ENCODE measurements around the gene SIRT3. TPM values are rescaled to one million over a fixed set of nuclear protein-coding genes. Genes with fewer than 3 reads are reported as not detected.

SIRT3 gene
- polyA plus RNA-seq = 10 to 100 TPM in 1 of 3 donors, 1 to 10 TPM in 2; 6.7 to 11.1 (median 7.4) TPM

GRCh38 chr11:235997-236773 is at the start of gene SIRT3:
SIRT3 (minus strand) TSS chr11:236342; CDS start chr11:236328, 14 bp downstream.
- peaks cover 15 to 20% (median 15%) of the 10 kb centered on the region in 3 donors for H3K27me3 Mint-ChIP-seq (ENCODE audit: low read depth in 3 of 3)
- H3K36me3 Mint-ChIP-seq = peaks cover 0 to 5% (median 3%) of the 10 kb centered on the region in 3 donors
- DNase-seq = peak; percentile 87 to 91 (median 90)
- peak within 1 kb of the TSS; percentile 97 to 100 (median 100) for H3K27ac Mint-ChIP-seq
- H3K4me3 Mint-ChIP-seq = peak within 1 kb of the TSS; percentile 91 to 99 (median 99)
- peaks cover 33 to 44% of the 10 kb centered on the region in 2 donors for H3K4me1 Mint-ChIP-seq
- H3K9me3 Mint-ChIP-seq = no peaks in the 10 kb centered on the region

DNA sequence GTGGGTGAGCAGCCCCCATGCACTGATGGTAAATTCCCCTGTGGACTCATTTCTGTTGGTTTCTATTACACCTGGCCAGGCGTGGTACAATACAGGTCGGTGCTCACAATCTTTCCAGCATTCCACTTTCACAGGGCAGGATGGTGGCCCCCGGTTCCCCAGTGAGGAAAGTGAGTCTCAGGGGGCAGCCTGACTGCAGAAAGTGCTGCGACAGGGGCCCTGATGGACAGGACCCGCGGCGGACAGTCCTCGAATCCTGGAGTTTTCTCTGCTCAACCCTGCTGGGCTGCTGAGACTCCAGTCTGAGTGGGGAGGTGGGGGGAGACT is 49.7 kb upstream of the SIRT3 start:
- Mint-ChIP-seq H3K36me3 (peaks cover 4 to 5% (median 4%) of the 10 kb centered on the region in 3 donors), H3K4me1 (peaks cover 51 to 56% of the 10 kb centered on the region in 2 donors), H3K4me3 (peak overlapping the region in 1 of 5 donors; percentile 38), H3K9me3 (no peaks in the 10 kb centered on the region), H3K27me3 (ENCODE audit: low read depth in 3 of 3) (peaks cover 10 to 21% (median 16%) of the 10 kb centered on the region in 3 donors), H3K27ac (peak overlapping the region in 1 of 6 donors; percentile 72)
- DNase-seq = no peak

DNA sequence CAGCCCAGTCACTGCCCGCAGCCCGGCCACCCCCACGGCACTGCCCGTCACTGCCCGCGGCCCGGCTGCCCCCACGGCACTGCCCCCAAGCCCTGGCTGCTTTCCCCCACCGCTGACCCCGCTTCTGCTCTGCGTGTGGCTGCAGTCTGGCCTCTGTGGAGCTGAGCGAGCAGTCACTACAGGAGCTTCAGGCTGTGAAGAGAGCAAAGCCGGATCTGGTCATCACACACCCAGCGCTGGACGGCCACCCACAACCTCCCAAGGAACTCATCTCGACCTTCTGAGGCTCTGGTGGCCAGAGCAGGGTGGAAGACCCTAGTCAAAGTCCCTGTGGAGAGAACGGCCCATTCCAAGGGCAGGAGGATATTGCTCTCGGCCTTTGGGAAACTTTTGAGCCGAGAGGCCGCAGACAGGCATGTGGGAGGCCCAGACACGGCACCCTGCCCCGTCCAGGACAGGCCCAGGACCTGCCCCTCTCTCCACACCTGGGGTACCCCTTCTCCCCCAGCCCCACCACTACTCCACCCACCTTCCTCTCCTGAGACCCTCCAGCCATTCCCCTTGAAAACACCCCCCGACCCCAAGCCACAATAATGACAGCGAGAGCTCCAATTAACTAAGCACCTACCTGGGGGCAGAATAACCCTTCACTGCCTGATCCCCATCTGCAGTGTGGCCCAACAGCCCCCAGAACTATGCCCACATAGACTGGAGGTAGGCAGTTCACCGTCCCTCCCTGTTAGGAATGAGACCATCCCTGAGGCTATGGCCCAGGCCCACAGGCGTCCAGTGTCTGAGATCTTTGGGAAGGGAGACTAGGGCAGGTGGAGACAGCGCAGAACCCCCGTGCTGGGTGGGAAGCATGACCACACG is 49.1 kb upstream of the SIRT3 start:
- Mint-ChIP-seq H3K4me1 (peaks cover 49 to 53% of the 10 kb centered on the region in 2 donors), H3K27me3 (ENCODE audit: low read depth in 3 of 3) (peaks cover 12 to 23% (median 16%) of the 10 kb centered on the region in 3 donors), H3K4me3 (peak overlapping the region in 1 of 5 donors; percentile 38), H3K36me3 (peaks cover 4 to 5% (median 4%) of the 10 kb centered on the region in 3 donors), H3K27ac (no peak overlapping the region), H3K9me3 (no peaks in the 10 kb centered on the region)
- no peak for DNase-seq

GRCh38 chr11:284105-285020 is 48.2 kb upstream of the SIRT3 start:
- no peak for DNase-seq
- Mint-ChIP-seq H3K4me3 (no peak overlapping the region), H3K27me3 (ENCODE audit: low read depth in 3 of 3) (peaks cover 12 to 22% (median 16%) of the 10 kb centered on the region in 3 donors)

GRCh38 chr11:283405-284104 is 47.4 kb upstream of the SIRT3 start:
- Mint-ChIP-seq H3K36me3 (peaks cover 4 to 5% (median 4%) of the 10 kb centered on the region in 3 donors), H3K27ac (peak overlapping the region in 2 of 6 donors; percentile 39 to 49), H3K27me3 (ENCODE audit: low read depth in 3 of 3) (peaks cover 12 to 25% (median 16%) of the 10 kb centered on the region in 3 donors), H3K4me1 (peaks cover 44 to 49% of the 10 kb centered on the region in 2 donors), H3K4me3 (peak overlapping the region in 2 of 5 donors; percentile 32 to 55), H3K9me3 (no peaks in the 10 kb centered on the region)
- DNase-seq = no peak

More at GRCh38 chr11:284105-285020, 48.2 kb upstream of the SIRT3 start:
- Mint-ChIP-seq H3K27ac (no peak overlapping the region), H3K36me3 (peaks cover 4 to 5% (median 4%) of the 10 kb centered on the region in 3 donors), H3K9me3 (no peaks in the 10 kb centered on the region), H3K4me1 (peaks cover 42 to 47% of the 10 kb centered on the region in 2 donors)

DNA sequence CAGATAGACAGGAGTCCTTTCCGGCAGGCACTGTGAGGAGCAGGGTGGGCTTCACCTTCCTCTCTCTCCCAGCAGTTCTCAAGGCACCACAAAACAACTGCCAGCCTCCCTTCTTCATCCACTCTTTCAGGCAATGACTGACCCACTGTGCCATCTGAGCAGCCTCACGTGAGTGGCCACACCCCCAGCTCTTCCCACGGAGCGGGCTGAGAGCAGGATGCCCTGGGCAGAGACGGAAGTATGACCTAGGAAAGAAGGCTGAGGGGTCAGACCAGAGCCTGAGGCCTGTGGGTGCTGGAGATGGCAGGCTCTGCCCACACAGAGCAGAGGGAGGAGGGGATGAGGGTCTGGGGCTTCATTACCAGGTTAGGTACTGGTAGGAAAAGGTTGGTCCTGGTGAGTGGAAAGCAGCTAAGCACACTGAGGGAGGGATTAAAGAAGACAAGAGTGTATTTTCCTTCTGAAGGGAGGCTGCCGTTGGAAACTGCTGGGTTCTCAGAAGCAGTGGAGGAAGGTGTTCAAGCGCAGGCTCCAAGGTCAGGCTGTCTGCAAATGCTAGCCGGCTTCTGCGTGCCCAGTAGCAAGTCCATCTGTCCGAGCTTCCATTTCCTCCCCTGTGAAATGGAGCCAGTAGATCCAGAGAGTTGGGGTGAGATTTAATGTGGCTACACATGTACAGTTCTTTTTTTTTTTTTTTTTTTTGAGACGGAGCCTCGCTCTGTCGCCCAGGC is 46.7 kb upstream of the SIRT3 start:
- Mint-ChIP-seq H3K9me3 (no peaks in the 10 kb centered on the region), H3K4me1 (peaks cover 43 to 51% of the 10 kb centered on the region in 2 donors), H3K4me3 (peak overlapping the region; percentile 43 to 86 (median 66)), H3K36me3 (peaks cover 4 to 5% (median 4%) of the 10 kb centered on the region in 3 donors), H3K27me3 (ENCODE audit: low read depth in 3 of 3) (peaks cover 12 to 22% (median 14%) of the 10 kb centered on the region in 3 donors), H3K27ac (peak overlapping the region in 3 of 6 donors; percentile 15 to 51 (median 30))
- no peak for DNase-seq

- DNase-seq = no peak
- H3K36me3 Mint-ChIP-seq = peaks cover 4 to 5% (median 4%) of the 10 kb centered on the region in 3 donors
- H3K27me3 Mint-ChIP-seq (ENCODE audit: low read depth in 3 of 3) = peaks cover 12 to 25% (median 14%) of the 10 kb centered on the region in 3 donors
- peak overlapping the region; percentile 63 to 86 (median 82) for H3K4me3 Mint-ChIP-seq
- H3K27ac Mint-ChIP-seq = peak overlapping the region in 2 of 6 donors; percentile 29 to 30
- H3K4me1 Mint-ChIP-seq = peaks cover 47 to 54% of the 10 kb centered on the region in 2 donors
- H3K9me3 Mint-ChIP-seq = no peaks in the 10 kb centered on the region
These were observed 46.0 kb upstream of the SIRT3 start for GRCh38 chr11:282171-282570.

DNA sequence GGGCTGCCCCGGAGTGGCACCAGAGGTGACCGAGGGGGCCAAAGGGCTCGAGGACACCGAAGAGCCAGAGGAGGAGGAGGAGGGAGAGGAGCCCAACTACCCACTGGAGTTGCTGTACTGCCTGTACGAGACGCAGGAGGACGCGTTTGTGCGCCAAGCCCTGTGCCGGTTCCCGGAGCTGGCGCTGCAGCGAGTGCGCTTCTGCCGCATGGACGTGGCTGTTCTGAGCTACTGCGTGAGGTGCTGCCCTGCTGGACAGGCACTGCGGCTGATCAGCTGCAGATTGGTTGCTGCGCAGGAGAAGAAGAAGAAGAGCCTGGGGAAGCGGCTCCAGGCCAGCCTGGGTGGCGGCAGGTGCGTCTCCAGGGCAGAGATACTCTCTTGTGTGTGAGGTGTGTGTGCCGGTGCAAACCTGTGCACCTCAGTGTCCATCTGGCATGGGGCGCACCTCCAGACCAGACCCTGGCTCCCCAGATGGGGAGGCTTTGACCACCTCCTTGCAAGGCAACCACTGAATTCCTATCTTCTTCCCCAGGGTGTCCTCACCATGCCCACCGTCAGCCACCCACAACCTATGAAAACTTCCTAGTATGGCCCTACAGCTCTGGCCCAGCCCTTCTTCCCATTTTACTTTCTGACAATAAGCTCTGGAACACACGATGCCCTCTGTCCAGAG is 45.5 kb upstream of the SIRT3 start:
- Mint-ChIP-seq H3K9me3 (no peaks in the 10 kb centered on the region), H3K27me3 (ENCODE audit: low read depth in 3 of 3) (peaks cover 11 to 21% (median 14%) of the 10 kb centered on the region in 3 donors), H3K4me3 (peak overlapping the region; percentile 79 to 86 (median 82)), H3K36me3 (peaks cover 4 to 9% (median 4%) of the 10 kb centered on the region in 3 donors), H3K27ac (peak overlapping the region in 2 of 6 donors; percentile 36 to 53), H3K4me1 (peaks cover 45 to 54% of the 10 kb centered on the region in 2 donors)
- no peak for DNase-seq

DNA sequence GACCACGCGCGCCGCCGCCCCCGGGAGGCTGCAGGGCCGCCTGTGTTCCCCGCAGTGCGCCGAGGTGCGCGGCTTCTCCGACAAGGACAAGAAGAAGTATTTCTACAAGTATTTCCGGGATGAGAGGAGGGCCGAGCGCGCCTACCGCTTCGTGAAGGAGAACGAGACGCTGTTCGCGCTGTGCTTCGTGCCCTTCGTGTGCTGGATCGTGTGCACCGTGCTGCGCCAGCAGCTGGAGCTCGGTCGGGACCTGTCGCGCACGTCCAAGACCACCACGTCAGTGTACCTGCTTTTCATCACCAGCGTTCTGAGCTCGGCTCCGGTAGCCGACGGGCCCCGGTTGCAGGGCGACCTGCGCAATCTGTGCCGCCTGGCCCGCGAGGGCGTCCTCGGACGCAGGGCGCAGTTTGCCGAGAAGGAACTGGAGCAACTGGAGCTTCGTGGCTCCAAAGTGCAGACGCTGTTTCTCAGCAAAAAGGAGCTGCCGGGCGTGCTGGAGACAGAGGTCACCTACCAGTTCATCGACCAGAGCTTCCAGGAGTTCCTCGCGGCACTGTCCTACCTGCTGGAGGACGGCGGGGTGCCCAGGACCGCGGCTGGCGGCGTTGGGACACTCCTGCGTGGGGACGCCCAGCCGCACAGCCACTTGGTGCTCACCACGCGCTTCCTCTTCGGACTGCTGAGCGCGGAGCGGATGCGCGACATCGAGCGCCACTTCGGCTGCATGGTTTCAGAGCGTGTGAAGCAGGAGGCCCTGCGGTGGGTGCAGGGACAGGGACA is 44.8 kb upstream of the SIRT3 start:
- Mint-ChIP-seq H3K9me3 (no peaks in the 10 kb centered on the region), H3K4me3 (peak overlapping the region; percentile 79 to 86 (median 82)), H3K27me3 (ENCODE audit: low read depth in 3 of 3) (peaks cover 10 to 20% (median 14%) of the 10 kb centered on the region in 3 donors), H3K36me3 (peaks cover 4 to 9% (median 4%) of the 10 kb centered on the region in 3 donors), H3K27ac (peak overlapping the region in 3 of 6 donors; percentile 36 to 76 (median 66)), H3K4me1 (peaks cover 46 to 57% of the 10 kb centered on the region in 2 donors)
- DNase-seq = peak; percentile 35 to 56 (median 52)

- peak overlapping the region; percentile 75 to 85 (median 82) for H3K4me3 Mint-ChIP-seq
- peaks cover 10 to 20% (median 10%) of the 10 kb centered on the region in 3 donors for H3K27me3 Mint-ChIP-seq (ENCODE audit: low read depth in 3 of 3)
- H3K4me1 Mint-ChIP-seq = peaks cover 46 to 57% of the 10 kb centered on the region in 2 donors
- peak; percentile 26 to 43 (median 35) for DNase-seq
- no peak overlapping the region for H3K27ac Mint-ChIP-seq
- no peaks in the 10 kb centered on the region for H3K9me3 Mint-ChIP-seq
- H3K36me3 Mint-ChIP-seq = peaks cover 4 to 9% (median 4%) of the 10 kb centered on the region in 3 donors
These were observed 44.0 kb upstream of the SIRT3 start for GRCh38 chr11:279966-280705.
